Karpas-422 (cell line): ENCODE measurements around the gene GPRC6A. TPM values are rescaled to one million over a fixed set of nuclear protein-coding genes. Genes with fewer than 3 reads are reported as not detected.

Experiments
- DNase-seq: peaks from one replicate; pipeline ENCODE4 v3.0.0-alpha.2; 2015
- H2AFZ ChIP-seq: fragments of 200-600 bp; sonication (generic); 2 replicates; pipeline ENCODE4 v1.6.1; 2014; ENCODE audit warnings: antibody characterized with exemption, low read length, mixed read lengths
- H3K27ac ChIP-seq: fragments of 200-600 bp; sonication (generic); 2 replicates; pipeline ENCODE4 v1.5.1; 2014; ENCODE audit warnings: mild to moderate bottlenecking, low read length, moderate library complexity
- H3K27me3 ChIP-seq: fragments of 200-600 bp; sonication (generic); 2 replicates; pipeline ENCODE4 v1.6.1; 2014; ENCODE audit warnings: low read length, mixed read lengths
- H3K36me3 ChIP-seq: fragments of 200-600 bp; sonication (generic); 2 replicates; pipeline ENCODE4 v1.6.1; 2014; ENCODE audit warnings: low read length, mixed read lengths; ENCODE audit not compliant: insufficient read depth
- H3K4me1 ChIP-seq: fragments of 200-600 bp; sonication (generic); 2 replicates; pipeline ENCODE4 v1.6.1; 2014; ENCODE audit warnings: mild to moderate bottlenecking, low read length, mixed read lengths
- H3K4me2 ChIP-seq: fragments of 200-600 bp; sonication (generic); 2 replicates; pipeline ENCODE4 v1.6.1; 2014; ENCODE audit warnings: low read length, low read depth, mild to moderate bottlenecking; ENCODE audit not compliant: poor library complexity, severe bottlenecking
- H3K4me3 ChIP-seq: fragments of 200-600 bp; sonication (generic); 2 replicates; pipeline ENCODE4 v1.5.1; 2014; ENCODE audit warnings: mild to moderate bottlenecking, antibody characterized with exemption, low read length, mixed read lengths
- H3K79me2 ChIP-seq: fragments of 200-600 bp; sonication (generic); 2 replicates; pipeline ENCODE4 v1.6.1; 2014; ENCODE audit warnings: mild to moderate bottlenecking, low read length, mixed read lengths
- H3K9ac ChIP-seq: fragments of 200-600 bp; sonication (generic); 2 replicates; pipeline ENCODE4 v1.6.0; 2014; ENCODE audit warnings: low read length
- H3K9me2 ChIP-seq: fragments of 200-600 bp; sonication (generic), shearing (Covaris generic); replicated peaks from 2 replicates; pipeline ENCODE4 v1.6.0; 2014; ENCODE audit warnings: mild to moderate bottlenecking, low read length, moderate library complexity; ENCODE audit not compliant: insufficient read depth
- H3K9me3 ChIP-seq: fragments of 300-700, 200-600 bp; sonication (generic); 2 replicates; pipeline ENCODE4 v1.6.1; 2014; ENCODE audit warnings: low read length, mixed read lengths
- H4K20me1 ChIP-seq: fragments of 200-600 bp; sonication (generic); 2 replicates; pipeline ENCODE4 v1.6.1; 2014; ENCODE audit warnings: mild to moderate bottlenecking, antibody characterized with exemption, low read length, low read depth; ENCODE audit not compliant: insufficient read depth
- total RNA-seq: library from RNA; depleted of rRNA; stranded (reverse); fragments of >200 nt; shearing (Covaris generic); gene quantifications from 2 replicates; pipeline ENCODE4 v1.2.3, GENCODE V29; 2014; ENCODE audit warnings: low replicate concordance; rRNA removed

The GPRC6A gene
- total RNA-seq, 1 experiment from 2014 or later, result not detected

GRCh38 chr6:116761779-116762178, 67.1 kb downstream of the GPRC6A start:
- no peaks in the 10 kb centered on the region for H3K27me3 ChIP-seq
- H3K4me3 ChIP-seq, result no peak overlapping the region
- H3K4me2 ChIP-seq, result no peak overlapping the region
- no peak overlapping the region for H3K27ac ChIP-seq
- H3K9me3 ChIP-seq, result no peaks in the 10 kb centered on the region
- no peak for DNase-seq
- no peaks in the 10 kb centered on the region for H3K36me3 ChIP-seq
- no peak overlapping the region for H2AFZ ChIP-seq
- no peaks in the 10 kb centered on the region for H3K79me2 ChIP-seq
- no peaks in the 10 kb centered on the region for H4K20me1 ChIP-seq
- H3K4me1 ChIP-seq, result no peaks in the 10 kb centered on the region
- no peak overlapping the region for H3K9ac ChIP-seq
- no peaks in the 10 kb centered on the region for H3K9me2 ChIP-seq

- H3K9me2 ChIP-seq, result no peaks in the 10 kb centered on the region
- no peaks in the 10 kb centered on the region for H4K20me1 ChIP-seq
- H3K4me2 ChIP-seq, result no peak overlapping the region
- H3K27ac ChIP-seq, result no peak overlapping the region
- no peak overlapping the region for H3K4me3 ChIP-seq
- no peaks in the 10 kb centered on the region for H3K27me3 ChIP-seq
- no peaks in the 10 kb centered on the region for H3K9me3 ChIP-seq
- no peak overlapping the region for H3K9ac ChIP-seq
- H2AFZ ChIP-seq, result no peak overlapping the region
- H3K79me2 ChIP-seq, result no peaks in the 10 kb centered on the region
- no peak for DNase-seq
- no peaks in the 10 kb centered on the region for H3K4me1 ChIP-seq
- no peaks in the 10 kb centered on the region for H3K36me3 ChIP-seq
These were observed 83.7 kb downstream of the GPRC6A start for GRCh38 chr6:116745176-116745575.

Other genes with a start within 250 kb of the GPRC6A start
- gene RSPH4A, start 212.6 kb downstream of the GPRC6A start, total RNA-seq, result 0.51 TPM in 1 of 2 replicates, not detected in the other
- 31.0 and 32.7 TPM in 2 replicates for gene ZUP1, start 160.3 kb downstream of the GPRC6A start, total RNA-seq
- 15.9 and 16.0 TPM in 2 replicates for gene KPNA5, start 147.9 kb downstream of the GPRC6A start, total RNA-seq
- not detected in 2 replicates for gene FAM162B, start 63.4 kb downstream of the GPRC6A start, total RNA-seq
- gene RFX6, start 48.2 kb upstream of the GPRC6A start, total RNA-seq, result not detected in 2 replicates